IPS-11a (cell line): ENCODE data around the gene KRT10.
"Not testable (repeated sequence)": the region's sequence is repeated elsewhere in the genome, so short reads cannot be mapped to it uniquely, and the experiment has no call there.

ENCODE experiments used
- H3K4me3 ChIP-seq: one replicate; pipeline ENCODE4 v1.5.1; 2013; ENCODE audit warnings: low read depth, low read length, control low read depth

Gene KRT10

GRCh38 chr17:40822132-40822812 is at the start of gene KRT10:
Gene KRT10 (minus strand): TSS chr17:40822614. CDS start chr17:40822585, 29 bp downstream.
- H3K4me3 ChIP-seq, result no peak within 1 kb of the TSS

- H3K4me3 ChIP-seq, result no peak overlapping the region
Measured at GRCh38 chr17:40871316-40871715, 48.9 kb upstream of the KRT10 start.

- H3K4me3 ChIP-seq, result no peak overlapping the region
Measured at GRCh38 chr17:40870136-40870535, 47.7 kb upstream of the KRT10 start.

GRCh38 chr17:40866838-40867237 is 44.4 kb upstream of the KRT10 start, which contains the start of gene KRT12:
Gene KRT12 (minus strand): TSS chr17:40867223. CDS start chr17:40867186, 37 bp downstream.
- no peak within 1 kb of the TSS for H3K4me3 ChIP-seq

- no peak overlapping the region for H3K4me3 ChIP-seq
Measured at GRCh38 chr17:40864661-40865390, 42.4 kb upstream of the KRT10 start.

- no peak overlapping the region for H3K4me3 ChIP-seq
Measured at GRCh38 chr17:40862985-40863733, 40.7 kb upstream of the KRT10 start.

GRCh38 chr17:40859536-40859935 is 37.1 kb upstream of the KRT10 start:
- H3K4me3 ChIP-seq, result no peak overlapping the region

- H3K4me3 ChIP-seq, result not testable (repeated sequence)
Measured at GRCh38 chr17:40858667-40859066, 36.3 kb upstream of the KRT10 start.

- H3K4me3 ChIP-seq, result no peak overlapping the region
Measured at GRCh38 chr17:40857535-40857934, 35.1 kb upstream of the KRT10 start.

GRCh38 chr17:40854175-40854814 is 31.9 kb upstream of the KRT10 start:
- no peak overlapping the region for H3K4me3 ChIP-seq

GRCh38 chr17:40852364-40852763 is 29.9 kb upstream of the KRT10 start:
- H3K4me3 ChIP-seq, result no peak overlapping the region

- no peak overlapping the region for H3K4me3 ChIP-seq
Measured at GRCh38 chr17:40850293-40850972, 28.0 kb upstream of the KRT10 start.

- H3K4me3 ChIP-seq, result no peak overlapping the region
Measured at GRCh38 chr17:40849723-40850122, 27.3 kb upstream of the KRT10 start.

GRCh38 chr17:40848583-40849235 is 26.3 kb upstream of the KRT10 start:
- no peak overlapping the region for H3K4me3 ChIP-seq

- H3K4me3 ChIP-seq, result no peak overlapping the region
Measured at GRCh38 chr17:40846515-40847144, 24.2 kb upstream of the KRT10 start.

GRCh38 chr17:40844671-40845107 is 22.3 kb upstream of the KRT10 start:
- H3K4me3 ChIP-seq, result no peak overlapping the region

- no peak overlapping the region for H3K4me3 ChIP-seq
Measured at GRCh38 chr17:40843242-40843641, 20.8 kb upstream of the KRT10 start.

GRCh38 chr17:40841246-40841645 is 18.8 kb upstream of the KRT10 start:
- H3K4me3 ChIP-seq, result no peak overlapping the region

- no peak overlapping the region for H3K4me3 ChIP-seq
Measured at GRCh38 chr17:40839194-40839593, 16.8 kb upstream of the KRT10 start.

- H3K4me3 ChIP-seq, result no peak overlapping the region
Measured at GRCh38 chr17:40836020-40836419, 13.6 kb upstream of the KRT10 start.
